ENCODE data around the gene HEATR5A.
"Not testable (repeated sequence)": the region's sequence is repeated elsewhere in the genome, so short reads cannot be mapped to it uniquely, and the experiment has no call there.

DNA sequence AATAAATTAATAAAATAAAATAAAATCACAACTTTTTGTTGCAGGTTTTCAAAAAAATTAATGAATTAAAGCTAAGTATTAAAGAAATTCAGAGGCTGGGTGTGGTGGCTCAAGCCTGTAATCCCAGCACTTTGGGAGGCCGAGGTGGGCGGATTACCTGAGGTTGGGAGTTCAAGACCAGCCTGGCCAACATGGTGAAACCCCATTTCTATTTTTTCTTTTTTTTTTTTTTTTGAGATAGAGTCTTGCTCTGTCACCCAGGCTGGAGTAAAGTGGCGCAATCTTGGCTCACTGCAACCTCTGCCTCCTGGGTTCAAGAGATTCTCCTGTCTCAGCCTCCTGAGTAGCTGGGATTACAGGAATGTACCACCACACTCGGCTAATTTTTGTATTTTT is 161.3 kb downstream of the HEATR5A start:
- TF ChIP-seq, protein P1, sequence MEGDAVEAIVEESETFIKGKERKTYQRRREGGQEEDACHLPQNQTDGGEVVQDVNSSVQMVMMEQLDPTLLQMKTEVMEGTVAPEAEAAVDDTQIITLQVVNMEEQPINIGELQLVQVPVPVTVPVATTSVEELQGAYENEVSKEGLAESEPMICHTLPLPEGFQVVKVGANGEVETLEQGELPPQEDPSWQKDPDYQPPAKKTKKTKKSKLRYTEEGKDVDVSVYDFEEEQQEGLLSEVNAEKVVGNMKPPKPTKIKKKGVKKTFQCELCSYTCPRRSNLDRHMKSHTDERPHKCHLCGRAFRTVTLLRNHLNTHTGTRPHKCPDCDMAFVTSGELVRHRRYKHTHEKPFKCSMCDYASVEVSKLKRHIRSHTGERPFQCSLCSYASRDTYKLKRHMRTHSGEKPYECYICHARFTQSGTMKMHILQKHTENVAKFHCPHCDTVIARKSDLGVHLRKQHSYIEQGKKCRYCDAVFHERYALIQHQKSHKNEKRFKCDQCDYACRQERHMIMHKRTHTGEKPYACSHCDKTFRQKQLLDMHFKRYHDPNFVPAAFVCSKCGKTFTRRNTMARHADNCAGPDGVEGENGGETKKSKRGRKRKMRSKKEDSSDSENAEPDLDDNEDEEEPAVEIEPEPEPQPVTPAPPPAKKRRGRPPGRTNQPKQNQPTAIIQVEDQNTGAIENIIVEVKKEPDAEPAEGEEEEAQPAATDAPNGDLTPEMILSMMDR (IDR thresholded peaks at IDR 0.05): not testable (repeated sequence)
- TF ChIP-seq POLR2A, EP300, POLR2AphosphoS5 (IDR thresholded peaks at IDR 0.05): not testable (repeated sequence)
